Measurements from ENCODE around the gene TXNRD2.

TXNRD2 gene

GRCh38 chr22:19847345-19847632 lies 94.3 kb downstream of the TXNRD2 start:
- Histone ChIP-seq H3K27me3 (ENCODE audit: insufficient read depth, poor library complexity, severe bottlenecking) (no peaks in the 10 kb centered on the region), H3K4me1 (ENCODE audit: insufficient read depth, poor library complexity, severe bottlenecking) (peaks cover 49% of the 10 kb centered on the region), H3K27ac (ENCODE audit: poor library complexity, severe bottlenecking) (no peak overlapping the region), H3K36me3 (ENCODE audit: low read depth) (peaks cover 27% of the 10 kb centered on the region), H3K9me3 (ENCODE audit: severe bottlenecking) (no peaks in the 10 kb centered on the region), H3K4me3 (ENCODE audit: severe bottlenecking) (no peak overlapping the region)
- DNase-seq (ENCODE audit: low spot score) (no peak), ATAC-seq (ENCODE audit: low read depth) (no peak)
- TF ChIP-seq CTCF (IDR thresholded peaks at IDR 0.05; ENCODE audit: poor library complexity, severe bottlenecking) = no peak

- peaks cover 22% of the 10 kb centered on the region for H3K36me3 ChIP-seq (ENCODE audit: low read depth)
Measured at GRCh38 chr22:19846620-19847344, 94.8 kb downstream of the TXNRD2 start.

GRCh38 chr22:19845054-19845722 lies 96.4 kb downstream of the TXNRD2 start:
- no peak for DNase-seq (ENCODE audit: low spot score)
- ATAC-seq (ENCODE audit: low read depth) = 0 out of 3 replicates have a peak, but pooled peaks have one; percentile 3
- no peak for TF ChIP-seq CTCF (IDR thresholded peaks at IDR 0.05; ENCODE audit: poor library complexity, severe bottlenecking)

More at GRCh38 chr22:19846620-19847344, 94.8 kb downstream of the TXNRD2 start:
- TF ChIP-seq CTCF (IDR thresholded peaks at IDR 0.05; ENCODE audit: poor library complexity, severe bottlenecking) = no peak
- no peak for DNase-seq (ENCODE audit: low spot score)
- Histone ChIP-seq H3K27ac (ENCODE audit: poor library complexity, severe bottlenecking) (no peak overlapping the region), H3K9me3 (ENCODE audit: severe bottlenecking) (no peaks in the 10 kb centered on the region), H3K4me3 (ENCODE audit: severe bottlenecking) (no peak overlapping the region), H3K4me1 (ENCODE audit: insufficient read depth, poor library complexity, severe bottlenecking) (peaks cover 45% of the 10 kb centered on the region), H3K27me3 (ENCODE audit: insufficient read depth, poor library complexity, severe bottlenecking) (no peaks in the 10 kb centered on the region)
- no peak for ATAC-seq (ENCODE audit: low read depth)

GRCh38 chr22:19844377-19845053 lies 97.1 kb downstream of the TXNRD2 start:
- no peak for TF ChIP-seq CTCF (IDR thresholded peaks at IDR 0.05; ENCODE audit: poor library complexity, severe bottlenecking)
- Histone ChIP-seq H3K36me3 (ENCODE audit: low read depth) (peaks cover 3% of the 10 kb centered on the region), H3K9me3 (ENCODE audit: severe bottlenecking) (no peaks in the 10 kb centered on the region), H3K4me3 (ENCODE audit: severe bottlenecking) (no peak overlapping the region), H3K27me3 (ENCODE audit: insufficient read depth, poor library complexity, severe bottlenecking) (no peaks in the 10 kb centered on the region), H3K4me1 (ENCODE audit: insufficient read depth, poor library complexity, severe bottlenecking) (peaks cover 35% of the 10 kb centered on the region), H3K27ac (ENCODE audit: poor library complexity, severe bottlenecking) (peak overlapping the region; percentile 47)
- ATAC-seq (ENCODE audit: low read depth) (peak; percentile 50), DNase-seq (ENCODE audit: low spot score) (no peak)

More at GRCh38 chr22:19845054-19845722, 96.4 kb downstream of the TXNRD2 start:
- Histone ChIP-seq H3K27ac (ENCODE audit: poor library complexity, severe bottlenecking) (peak overlapping the region; percentile 47), H3K9me3 (ENCODE audit: severe bottlenecking) (no peaks in the 10 kb centered on the region), H3K4me1 (ENCODE audit: insufficient read depth, poor library complexity, severe bottlenecking) (peaks cover 41% of the 10 kb centered on the region), H3K4me3 (ENCODE audit: severe bottlenecking) (no peak overlapping the region), H3K27me3 (ENCODE audit: insufficient read depth, poor library complexity, severe bottlenecking) (no peaks in the 10 kb centered on the region), H3K36me3 (ENCODE audit: low read depth) (peaks cover 6% of the 10 kb centered on the region)
